ENCODE data around the gene DDA1. TPM values are rescaled to one million over a fixed set of nuclear protein-coding genes. Genes with fewer than 3 reads are reported as not detected.
A peak's percentile ranks its signal among the peaks of the same experiment; 100 is the strongest.

DDA1 gene
- total and polyA plus RNA-seq, 2 of the 13 experiments (the other 11 are each of a cell fraction or from before 2014, with no cell fraction given): 24.5 to 26.0 TPM

- TF ChIP-seq, protein P1, sequence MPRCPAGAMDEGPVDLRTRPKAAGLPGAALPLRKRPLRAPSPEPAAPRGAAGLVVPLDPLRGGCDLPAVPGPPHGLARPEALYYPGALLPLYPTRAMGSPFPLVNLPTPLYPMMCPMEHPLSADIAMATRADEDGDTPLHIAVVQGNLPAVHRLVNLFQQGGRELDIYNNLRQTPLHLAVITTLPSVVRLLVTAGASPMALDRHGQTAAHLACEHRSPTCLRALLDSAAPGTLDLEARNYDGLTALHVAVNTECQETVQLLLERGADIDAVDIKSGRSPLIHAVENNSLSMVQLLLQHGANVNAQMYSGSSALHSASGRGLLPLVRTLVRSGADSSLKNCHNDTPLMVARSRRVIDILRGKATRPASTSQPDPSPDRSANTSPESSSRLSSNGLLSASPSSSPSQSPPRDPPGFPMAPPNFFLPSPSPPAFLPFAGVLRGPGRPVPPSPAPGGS (CRISPR knock-in tag; IDR thresholded peaks at IDR 0.05): no peak
- TF ChIP-seq ZNF230 (CRISPR knock-in tag; IDR thresholded peaks at IDR 0.05) (peak; percentile 74; the same call in 1 of the 2 replicates), ZBTB38 (CRISPR knock-in tag; IDR thresholded peaks at IDR 0.05) (no peak), BRD4 (CRISPR knock-in tag; IDR thresholded peaks at IDR 0.05) (0 out of 2 replicates have a peak, but pooled peaks have one; percentile 45), SCMH1 (CRISPR knock-in tag; IDR thresholded peaks at IDR 0.05; ENCODE audit: borderline replicate concordance) (no peak), XRCC5 (optimal IDR thresholded peaks at IDR 0.05; ENCODE audit: low read length) (peak; percentile 89), ZNF138 (CRISPR knock-in tag; IDR thresholded peaks at IDR 0.05; ENCODE audit: low read depth) (0 out of 2 replicates have a peak, but pooled peaks have one; percentile 44), ZNF407 (CRISPR knock-in tag; IDR thresholded peaks at IDR 0.05; ENCODE audit: not compliant biosample characterization) (no peak), ZNF670 (CRISPR knock-in tag; IDR thresholded peaks at IDR 0.05; ENCODE audit: borderline replicate concordance) (peak; percentile 71; the same call in 1 of the 2 replicates), PITX1 (CRISPR knock-in tag; IDR thresholded peaks at IDR 0.05) (peak; percentile 27; the same call in 1 of the 2 replicates), MED1 (CRISPR knock-in tag; IDR thresholded peaks at IDR 0.05) (peak; percentile 6), TCF12 (IDR thresholded peaks at IDR 0.05) (no peak), TCF12 (CRISPR knock-in tag; IDR thresholded peaks at IDR 0.05) (0 out of 2 replicates have a peak, but pooled peaks have one; percentile 48), ETV6 (CRISPR knock-in tag; conservative IDR thresholded peaks at IDR 0.05) (peak; percentile 45; the same call in 1 of the 2 replicates), SPEN (CRISPR knock-in tag; IDR thresholded peaks at IDR 0.05; ENCODE audit: low read depth) (peak; percentile 53)
- TF ChIP-seq, protein P2, sequence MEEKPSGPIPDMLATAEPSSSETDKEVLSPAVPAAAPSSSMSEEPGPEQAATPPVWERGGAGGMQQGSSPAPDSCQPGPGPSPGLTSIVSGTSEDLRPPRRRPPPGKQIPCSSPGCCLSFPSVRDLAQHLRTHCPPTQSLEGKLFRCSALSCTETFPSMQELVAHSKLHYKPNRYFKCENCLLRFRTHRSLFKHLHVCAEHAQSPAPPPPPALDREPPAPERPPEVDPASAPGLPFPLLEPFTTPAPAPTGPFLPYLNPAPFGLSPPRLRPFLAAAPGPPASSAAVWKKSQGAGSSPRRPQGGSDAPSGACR (CRISPR knock-in tag; IDR thresholded peaks at IDR 0.05): 0 out of 2 replicates have a peak, but pooled peaks have one; percentile 36
- TF ChIP-seq, protein P3, sequence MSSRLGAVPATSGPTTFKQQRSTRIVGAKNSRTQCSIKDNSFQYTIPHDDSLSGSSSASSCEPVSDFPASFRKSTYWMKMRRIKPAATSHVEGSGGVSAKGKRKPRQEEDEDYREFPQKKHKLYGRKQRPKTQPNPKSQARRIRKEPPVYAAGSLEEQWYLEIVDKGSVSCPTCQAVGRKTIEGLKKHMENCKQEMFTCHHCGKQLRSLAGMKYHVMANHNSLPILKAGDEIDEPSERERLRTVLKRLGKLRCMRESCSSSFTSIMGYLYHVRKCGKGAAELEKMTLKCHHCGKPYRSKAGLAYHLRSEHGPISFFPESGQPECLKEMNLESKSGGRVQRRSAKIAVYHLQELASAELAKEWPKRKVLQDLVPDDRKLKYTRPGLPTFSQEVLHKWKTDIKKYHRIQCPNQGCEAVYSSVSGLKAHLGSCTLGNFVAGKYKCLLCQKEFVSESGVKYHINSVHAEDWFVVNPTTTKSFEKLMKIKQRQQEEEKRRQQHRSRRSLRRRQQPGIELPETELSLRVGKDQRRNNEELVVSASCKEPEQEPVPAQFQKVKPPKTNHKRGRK (CRISPR knock-in tag; IDR thresholded peaks at IDR 0.05): no peak
Observed at GRCh38 chr19:17336872-17337674, 27.7 kb downstream of the DDA1 start, which contains the start of gene GTPBP3 (continued).
